Esophagus muscularis mucosa (tissue), 3 donors: Measurements from ENCODE around the gene VSTM5.

ENCODE experiments used
- CTCF ChIP-seq, 3 experiments: fragments of 200-600 bp in 2 of 3; fragments of 450-650 bp in 1 of 3; sonication (generic) in 2 of 3; IDR thresholded peaks; one replicate each; pipeline ENCODE4 v1.5.1; 2017 to 2019; ENCODE audit warnings: antibody characterized with exemption in 3 of 3, mild to moderate bottlenecking in 2 of 3, moderate library complexity in 1 of 3
- POLR2A ChIP-seq: fragments of 450-650 bp; IDR thresholded peaks from one replicate; pipeline ENCODE4 v1.6.1; 2017; ENCODE audit warnings: antibody characterized with exemption, moderate library complexity, mild to moderate bottlenecking, low read depth

DNA sequence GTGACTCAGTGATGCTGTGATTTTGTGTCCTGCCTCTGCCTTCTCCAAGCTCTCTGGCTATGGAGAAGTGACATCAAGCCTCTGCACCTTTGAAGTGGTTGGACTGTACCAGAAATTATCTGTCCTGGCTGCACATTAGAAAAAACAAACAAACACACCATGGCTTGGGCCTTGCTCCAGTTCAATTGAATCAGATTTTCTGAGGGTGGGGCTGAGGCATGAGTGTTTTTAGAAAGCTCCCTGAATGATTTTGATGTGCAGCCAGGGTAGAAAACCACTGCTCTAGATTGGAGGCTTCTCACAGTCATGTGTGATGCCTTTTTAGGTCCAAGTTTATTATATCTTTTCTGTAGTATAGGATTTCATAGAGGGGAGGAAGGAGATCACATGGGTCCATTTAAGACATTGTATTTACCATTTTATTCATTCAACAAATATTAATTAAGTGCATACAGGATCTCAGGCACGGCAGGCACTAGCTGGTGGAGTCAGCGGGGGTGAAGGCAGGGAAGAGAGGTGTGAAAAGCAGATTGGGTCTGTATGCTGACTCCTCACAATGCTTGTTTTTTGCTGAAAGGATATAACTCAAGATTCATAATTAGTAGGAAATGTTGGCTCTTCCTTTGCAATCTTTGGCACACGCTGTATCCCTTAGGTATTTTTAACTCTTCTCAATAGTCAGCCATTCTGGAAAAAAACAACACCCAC is 7.1 kb upstream of the VSTM5 start:
- TF ChIP-seq POLR2A (no peak), CTCF (IDR thresholded peaks at IDR 0.05) (no peak)
